LHCN-M2 (cell line): ENCODE measurements around the gene LMOD3. TPM values are rescaled to one million over a fixed set of nuclear protein-coding genes. Genes with fewer than 3 reads are reported as not detected.

ENCODE experiments used
- DNase-seq: peaks from one replicate; pipeline ENCODE4 v3.0.0-alpha.2; 2012; ENCODE audit warnings: low read depth
- total RNA-seq: library from RNA; depleted of rRNA; stranded (reverse); fragments of >200 nt; gene quantifications from 2 replicates; pipeline ENCODE4 v1.2.3, GENCODE V29; 2014

LMOD3 gene
- total RNA-seq, 1 experiment from 2014 or later, result 4.6 TPM

DNA sequence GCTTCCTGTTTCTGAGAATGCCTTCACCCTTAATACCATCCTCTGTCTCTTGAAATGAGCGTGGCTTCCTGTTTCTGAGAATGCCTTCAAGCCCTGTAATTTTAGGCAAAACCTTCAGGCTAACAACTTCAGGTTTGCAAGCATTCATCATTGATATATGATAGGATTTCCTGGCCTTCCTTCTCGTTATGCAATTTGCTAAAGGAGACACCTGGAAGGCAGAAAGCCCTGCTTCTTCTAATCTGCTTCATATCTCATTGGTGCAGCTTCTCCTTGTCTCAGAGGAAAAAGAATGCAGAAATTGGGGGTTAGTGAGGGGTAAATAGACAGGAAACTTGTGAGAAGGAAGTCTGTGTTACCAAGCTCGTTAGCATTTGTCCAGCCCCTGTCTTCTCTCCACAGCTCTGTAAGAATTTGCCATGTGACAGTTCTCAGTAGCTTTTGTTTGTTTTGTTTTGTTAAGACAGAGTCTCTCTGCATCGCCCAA lies 30.3 kb downstream of the LMOD3 start:
- no peak for DNase-seq

GRCh38 chr3:69091389-69092029 lies 30.9 kb downstream of the LMOD3 start:
- DNase-seq, result no peak

- DNase-seq, result peak; percentile 69
These were observed 32.4 kb downstream of the LMOD3 start for GRCh38 chr3:69090021-69090420.

GRCh38 chr3:69088063-69088462 lies 34.3 kb downstream of the LMOD3 start:
- DNase-seq, result peak; percentile 85

DNA sequence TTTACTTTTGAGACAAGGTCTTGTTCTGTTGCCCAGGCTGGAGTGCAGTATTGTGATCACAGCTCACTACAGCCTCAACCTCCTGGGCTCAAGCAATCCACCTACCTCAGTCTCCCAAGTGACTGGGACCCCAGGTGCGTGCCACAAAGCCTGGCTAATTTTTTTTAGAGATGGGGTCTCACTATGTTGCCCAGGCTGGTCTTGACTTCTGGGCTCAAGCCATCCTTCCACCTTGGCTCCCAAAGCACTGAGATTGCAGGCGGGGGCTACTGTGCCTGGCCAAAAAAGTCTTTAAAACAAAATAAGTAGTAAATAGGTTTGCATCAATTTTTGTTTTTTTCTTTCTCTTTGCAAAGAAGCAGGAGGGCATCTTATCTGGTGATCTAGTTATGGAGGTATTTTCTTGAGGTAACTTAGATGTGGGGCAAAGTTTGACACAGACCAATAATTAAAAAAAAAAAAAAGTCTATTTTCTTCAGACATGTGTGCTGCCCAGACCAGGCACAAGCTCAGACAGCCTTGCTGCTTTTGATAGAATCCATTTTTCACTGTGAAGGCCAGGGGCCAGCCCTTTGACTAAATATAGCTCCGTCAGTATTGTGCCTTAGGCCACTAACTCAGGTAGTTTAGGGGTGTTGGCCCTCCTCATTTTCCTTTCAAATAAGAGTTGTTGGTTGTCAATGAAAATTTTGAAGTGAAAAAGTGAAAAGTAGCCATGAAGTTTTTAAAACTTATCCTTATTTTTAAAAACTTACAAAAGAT lies 35.2 kb downstream of the LMOD3 start:
- no peak for DNase-seq

GRCh38 chr3:69085833-69086722 lies 36.3 kb downstream of the LMOD3 start:
- peak; percentile 94 for DNase-seq

DNA sequence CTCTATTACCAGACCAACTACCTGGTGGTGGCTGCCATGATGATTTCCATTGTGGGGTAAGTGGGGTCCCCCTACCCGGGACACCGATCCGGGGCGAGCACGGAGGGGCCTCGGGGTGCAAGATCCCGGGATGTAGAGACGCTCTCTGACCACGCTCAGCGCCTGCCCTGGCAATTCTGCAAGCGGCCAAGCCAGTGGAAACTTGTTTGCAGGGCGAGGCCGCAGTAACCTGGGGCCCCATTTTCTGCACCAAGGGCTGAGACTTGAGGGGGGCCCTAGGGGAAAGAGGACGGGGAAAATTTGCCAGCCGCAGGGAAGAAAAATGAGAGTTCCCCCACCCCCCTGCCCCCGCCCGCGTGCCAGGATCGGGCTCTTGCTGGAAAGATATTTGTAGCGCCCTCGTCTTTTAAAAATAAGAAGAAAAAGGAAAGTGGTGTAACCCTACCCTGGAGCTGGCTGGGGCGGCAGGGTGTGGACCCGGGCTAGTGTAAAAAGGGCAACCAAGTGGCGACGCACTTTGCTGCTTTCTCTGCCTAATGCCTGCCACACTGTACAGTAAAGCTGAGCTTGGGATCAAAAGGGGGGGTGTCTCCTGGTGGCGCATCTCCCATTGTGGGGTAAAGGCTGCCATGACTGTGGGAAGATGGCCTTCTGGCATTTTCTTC lies 37.1 kb downstream of the LMOD3 start:
- DNase-seq, result no peak

- DNase-seq, result peak; percentile 92
These were observed 37.8 kb downstream of the LMOD3 start, which contains the start of gene ARL6IP5 for GRCh38 chr3:69084326-69085167. Gene ARL6IP5 (plus strand): TSS chr3:69084937. CDS start chr3:69085048, 111 bp downstream.

DNA sequence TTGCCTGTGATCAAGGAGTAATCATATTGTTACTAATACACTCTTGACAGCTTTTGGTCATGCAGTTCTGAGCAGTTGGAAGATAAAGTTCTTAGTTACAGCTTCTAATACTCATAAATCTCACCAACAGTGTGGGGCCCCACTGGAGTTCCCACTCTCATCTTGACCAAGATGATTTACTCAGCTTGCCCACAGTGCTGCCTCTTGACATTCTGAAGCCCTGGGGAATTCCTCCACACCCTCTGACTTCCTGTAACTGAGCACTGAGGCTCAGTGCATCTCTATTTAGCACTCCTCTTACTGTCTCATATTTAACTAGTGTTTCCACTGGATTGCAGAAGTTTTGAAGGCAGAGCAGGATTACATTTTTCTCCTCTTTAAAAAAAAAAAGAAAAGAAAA lies 39.6 kb downstream of the LMOD3 start:
- DNase-seq, result peak; percentile 90

DNA sequence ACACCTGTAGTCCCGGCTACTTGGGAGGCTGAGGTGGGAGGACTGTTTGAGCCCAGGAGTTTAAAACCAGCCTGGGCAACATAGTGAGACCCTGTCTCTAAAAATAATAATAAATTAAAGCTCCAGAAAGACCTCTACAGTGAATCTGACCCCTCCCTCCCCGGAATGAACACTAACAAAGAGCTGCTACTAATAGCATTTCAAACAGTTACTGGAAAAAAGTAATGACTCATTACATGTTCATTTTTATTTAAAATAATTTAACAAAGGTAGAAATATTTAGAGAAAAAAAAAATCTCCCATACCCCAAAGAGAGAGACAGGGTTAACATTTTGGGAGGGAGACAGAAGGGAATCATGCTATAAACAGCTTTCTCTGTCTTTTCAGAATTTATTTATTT lies 40.0 kb downstream of the LMOD3 start:
- DNase-seq, result no peak

- peak; percentile 81 for DNase-seq
These were observed 40.7 kb downstream of the LMOD3 start for GRCh38 chr3:69081583-69082262.

GRCh38 chr3:69080233-69080920 lies 42.0 kb downstream of the LMOD3 start, which contains the start of gene UBA3:
Gene UBA3 (minus strand): TSS chr3:69080365. CDS start chr3:69080353, 12 bp downstream.
- DNase-seq, result peak; percentile 79

DNA sequence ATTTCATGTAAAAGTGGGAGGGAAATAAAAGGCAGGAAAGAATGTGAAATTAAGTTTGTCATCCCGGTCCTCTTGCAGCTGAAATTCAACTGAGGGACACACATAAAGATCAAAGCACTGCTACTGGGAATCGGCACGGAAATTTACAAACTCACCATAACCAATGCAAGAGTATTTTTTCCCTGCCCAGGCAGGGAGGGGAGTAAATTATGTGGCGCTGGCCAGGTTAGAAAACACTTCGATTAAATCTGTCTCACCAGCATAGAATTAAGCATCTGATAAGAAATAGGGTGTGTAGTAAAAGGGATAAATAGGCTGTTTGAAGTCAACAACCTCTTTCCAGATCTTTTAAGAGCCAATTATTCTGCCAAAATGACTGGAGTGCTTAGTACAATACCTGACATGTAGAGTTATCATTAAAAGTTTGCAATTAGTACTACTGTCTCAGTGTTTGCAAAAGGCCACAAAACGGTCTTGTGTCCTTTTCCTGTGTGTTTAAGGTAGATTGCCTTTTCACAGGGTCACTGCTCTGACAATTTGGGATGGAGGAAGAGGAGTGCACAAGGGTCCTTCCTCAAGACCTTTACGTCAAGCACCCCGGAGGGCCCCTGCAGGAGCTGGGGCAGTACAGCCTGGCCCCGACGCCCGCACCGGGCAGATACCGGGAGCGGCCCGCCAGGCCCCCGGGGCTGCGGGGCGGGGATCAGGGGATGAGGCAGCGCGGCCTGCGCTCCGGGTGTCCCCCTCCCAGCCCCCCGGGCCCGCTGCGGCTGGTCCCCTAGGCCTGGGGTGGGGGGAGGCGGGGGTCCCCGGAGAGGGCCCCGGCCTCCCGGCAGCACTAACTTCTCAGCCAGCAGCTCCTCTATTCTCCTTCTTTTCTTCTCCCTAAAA lies 42.9 kb downstream of the LMOD3 start:
- no peak for DNase-seq

GRCh38 chr3:69072928-69073327 lies 49.5 kb downstream of the LMOD3 start:
- DNase-seq, result no peak

DNA sequence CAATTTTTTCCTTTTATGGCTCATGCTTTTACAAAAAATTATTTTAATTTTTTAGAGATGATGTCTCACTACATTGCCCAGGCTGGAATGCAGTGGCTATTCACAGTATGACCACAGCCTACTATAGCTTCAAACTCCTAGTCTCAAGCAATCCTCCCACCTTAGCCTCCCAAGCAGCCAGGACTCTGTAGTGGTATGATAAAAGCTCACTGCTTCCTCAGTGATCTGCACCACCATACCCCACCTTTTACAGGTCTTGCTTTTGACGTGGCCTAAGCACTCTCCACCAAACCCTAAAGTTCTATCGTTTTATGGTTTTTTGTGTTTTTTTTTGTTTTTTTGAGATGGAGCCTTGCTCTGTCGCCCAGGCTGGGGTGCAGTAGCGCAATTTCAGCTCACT lies 56.3 kb downstream of the LMOD3 start:
- no peak for DNase-seq

DNA sequence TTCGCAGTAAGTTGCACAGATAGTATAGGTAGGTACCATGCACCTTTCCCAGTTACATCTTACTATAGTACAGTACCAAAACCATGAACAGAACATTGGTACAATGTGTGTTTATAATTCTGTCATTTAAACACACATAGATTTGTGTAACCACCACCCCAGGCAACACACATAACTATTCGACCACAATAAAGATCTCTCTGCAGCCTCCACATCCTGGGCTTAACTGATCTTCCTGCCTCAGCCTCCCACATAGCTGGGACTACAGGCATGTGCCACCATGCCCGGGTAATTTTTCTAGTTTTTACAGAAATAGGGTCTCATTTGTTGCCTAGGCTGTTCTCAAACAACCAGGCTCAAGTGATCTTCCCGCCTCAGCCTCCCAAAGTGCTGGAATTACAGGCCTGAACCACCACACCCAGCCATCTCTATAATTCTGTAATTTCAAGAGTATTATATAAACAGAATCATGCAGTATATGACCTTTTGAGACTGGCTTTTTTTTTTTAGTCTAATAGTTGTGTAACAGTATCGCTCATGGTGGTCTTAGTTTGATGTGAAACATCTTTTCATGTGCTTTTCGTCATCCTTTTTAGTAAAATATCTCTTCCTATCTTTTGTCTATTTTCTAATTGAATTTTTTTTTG lies 57.0 kb downstream of the LMOD3 start:
- no peak for DNase-seq

DNA sequence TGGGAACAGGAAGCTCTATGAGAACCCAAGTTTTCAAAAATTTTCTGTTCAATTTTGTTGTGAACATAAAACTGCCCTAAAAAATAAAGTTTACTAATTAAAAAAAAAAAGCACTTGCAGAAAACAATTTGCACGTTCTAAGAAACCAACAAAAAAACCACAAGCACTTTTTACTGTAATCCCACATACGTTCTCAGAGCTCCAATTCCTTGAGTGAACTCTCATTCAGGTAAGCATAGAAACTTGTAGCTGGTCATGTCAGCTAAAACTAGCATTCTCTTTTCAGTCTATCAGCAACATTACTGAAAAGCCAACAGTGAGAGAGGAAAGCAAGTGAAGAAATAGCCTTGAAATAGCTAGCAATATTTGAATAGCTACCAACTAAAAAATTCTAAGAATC lies 58.8 kb downstream of the LMOD3 start:
- no peak for DNase-seq

DNA sequence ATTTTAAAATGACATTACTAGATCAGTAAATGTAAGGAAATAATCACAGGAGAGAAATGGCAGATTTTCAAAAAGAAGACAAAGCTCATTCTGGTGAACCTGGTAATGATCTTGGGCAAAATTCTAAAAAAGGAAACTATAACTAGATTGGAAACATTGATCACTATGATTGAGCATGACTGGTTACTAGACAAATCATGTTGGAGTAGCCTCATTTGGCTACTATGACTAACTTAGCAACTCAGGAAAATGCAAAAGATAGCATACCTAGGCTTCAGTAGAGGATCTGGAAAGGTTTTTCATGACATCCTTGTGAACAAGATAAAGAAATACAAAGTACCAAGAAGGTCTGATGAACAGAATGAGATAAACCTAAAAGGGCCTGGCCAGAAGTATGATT lies 62.7 kb downstream of the LMOD3 start:
- no peak for DNase-seq
